GM18526 (cell line): ENCODE results near the gene IL5RA.

Experiments used
- POLR2A ChIP-seq: IDR thresholded peaks from 3 replicates; pipeline ENCODE4 v1.6.1; 2011; ENCODE audit not compliant: insufficient read length; ENCODE audit errors: extremely low read depth

The IL5RA gene

GRCh38 chr3:3110299-3110630 is at the start of gene IL5RA:
Gene IL5RA, minus strand, starts transcription at chr3:3110374. Its CDS starts 5,390 bp downstream, at chr3:3104984.
- no peak for TF ChIP-seq POLR2A

- no peak for TF ChIP-seq POLR2A
Measured at GRCh38 chr3:3157484-3157883, 47.3 kb upstream of the IL5RA start.

GRCh38 chr3:3154879-3155610 is 44.9 kb upstream of the IL5RA start:
- no peak for TF ChIP-seq POLR2A

- TF ChIP-seq POLR2A = no peak
Measured at GRCh38 chr3:3151513-3151912, 41.3 kb upstream of the IL5RA start.

- TF ChIP-seq POLR2A = no peak
Measured at GRCh38 chr3:3149560-3149959, 39.4 kb upstream of the IL5RA start.

- no peak for TF ChIP-seq POLR2A
Measured at GRCh38 chr3:3145831-3146230, 35.7 kb upstream of the IL5RA start.

GRCh38 chr3:3141939-3142338 is 31.8 kb upstream of the IL5RA start:
- TF ChIP-seq POLR2A = no peak

- TF ChIP-seq POLR2A = no peak
Measured at GRCh38 chr3:3137526-3137925, 27.4 kb upstream of the IL5RA start.

GRCh38 chr3:3134750-3135448 is 24.7 kb upstream of the IL5RA start:
- TF ChIP-seq POLR2A = no peak

- no peak for TF ChIP-seq POLR2A
Measured at GRCh38 chr3:3133500-3133899, 23.3 kb upstream of the IL5RA start.

- no peak for TF ChIP-seq POLR2A
Measured at GRCh38 chr3:3129579-3129978, 19.4 kb upstream of the IL5RA start.

GRCh38 chr3:3127432-3128010 is 17.3 kb upstream of the IL5RA start:
- no peak for TF ChIP-seq POLR2A

- peak; percentile 92 for TF ChIP-seq POLR2A
Measured at GRCh38 chr3:3126477-3127431, 16.6 kb upstream of the IL5RA start, which contains the start of gene TRNT1. Gene TRNT1, plus strand, starts transcription at chr3:3126940. Its CDS starts 2,101 bp downstream, at chr3:3129041.

- no peak for TF ChIP-seq POLR2A
Measured at GRCh38 chr3:3125977-3126376, 15.8 kb upstream of the IL5RA start.

- TF ChIP-seq POLR2A = no peak
Measured at GRCh38 chr3:3119393-3119851, 9.2 kb upstream of the IL5RA start.
